ENCODE results near the gene IDH1. TPM values are rescaled to one million over a fixed set of nuclear protein-coding genes. Genes with fewer than 3 reads are reported as not detected.
"Not testable (repeated sequence)": the region's sequence is repeated elsewhere in the genome, so short reads cannot be mapped to it uniquely, and the experiment has no call there.

Gene IDH1
- total RNA-seq, 2 donors from 2014 or later, result 40.9 to 41.0 TPM

GRCh38 chr2:208234786-208235185 is 20.1 kb downstream of the IDH1 start:
- DNase-seq (ENCODE audit: low spot score) (no peak), ATAC-seq (ENCODE audit: insufficient number of reproducible peaks, low FRiP score, low read depth) (no peak)
- no peak for TF ChIP-seq CTCF (IDR thresholded peaks at IDR 0.05)
- H3K27me3 ChIP-seq (replicated peaks; ENCODE audit: insufficient read depth), result no peaks in the 10 kb centered on the region
- no peak overlapping the region for H3K4me3 ChIP-seq
- H3K4me1 ChIP-seq (ENCODE audit: control insufficient read depth in 1 of 2, low read depth in 2 of 2), result no peaks in the 10 kb centered on the region
- no peak overlapping the region for H3K27ac ChIP-seq
- H3K9me3 ChIP-seq, result no peaks in the 10 kb centered on the region
- H3K36me3 ChIP-seq, result peaks cover 19% of the 10 kb centered on the region

DNA sequence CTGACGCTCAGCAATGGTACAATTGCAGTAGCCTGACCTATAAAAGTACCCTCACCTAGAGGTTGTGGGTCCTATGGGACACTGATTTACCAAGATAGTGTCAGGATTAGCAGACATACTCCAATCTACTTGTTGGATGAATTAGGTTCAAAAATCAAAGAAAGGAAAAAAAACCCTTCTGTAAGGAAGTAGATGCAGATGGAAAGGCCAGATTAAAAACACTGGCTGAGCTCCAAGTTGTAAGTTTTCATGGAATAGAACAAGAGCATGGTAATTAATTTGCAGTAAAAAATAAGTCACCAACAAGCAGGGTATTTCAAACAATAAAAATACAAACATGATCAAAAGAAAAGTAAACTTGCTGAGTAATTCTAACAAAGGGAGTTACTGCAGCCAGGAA is 26.4 kb downstream of the IDH1 start:
- H3K27ac ChIP-seq, result no peak overlapping the region
- no peak overlapping the region for H3K4me3 ChIP-seq
- no peaks in the 10 kb centered on the region for H3K4me1 ChIP-seq (ENCODE audit: control insufficient read depth in 1 of 2, low read depth in 2 of 2)
- no peak for TF ChIP-seq CTCF (IDR thresholded peaks at IDR 0.05)
- H3K36me3 ChIP-seq, result no peaks in the 10 kb centered on the region
- H3K9me3 ChIP-seq, result no peaks in the 10 kb centered on the region
- DNase-seq (ENCODE audit: low spot score) (no peak), ATAC-seq (ENCODE audit: insufficient number of reproducible peaks, low FRiP score, low read depth) (no peak)
- H3K27me3 ChIP-seq (replicated peaks; ENCODE audit: insufficient read depth), result no peaks in the 10 kb centered on the region

GRCh38 chr2:208227581-208228232 is 27.2 kb downstream of the IDH1 start:
- H3K4me3 ChIP-seq, result no peak overlapping the region
- no peaks in the 10 kb centered on the region for H3K36me3 ChIP-seq
- no peak overlapping the region for H3K27ac ChIP-seq
- ATAC-seq (ENCODE audit: insufficient number of reproducible peaks, low FRiP score, low read depth) (no peak), DNase-seq (ENCODE audit: low spot score) (no peak)
- no peaks in the 10 kb centered on the region for H3K27me3 ChIP-seq (replicated peaks; ENCODE audit: insufficient read depth)
- H3K4me1 ChIP-seq (ENCODE audit: control insufficient read depth in 1 of 2, low read depth in 2 of 2), result no peaks in the 10 kb centered on the region
- H3K9me3 ChIP-seq, result no peaks in the 10 kb centered on the region
- TF ChIP-seq CTCF (IDR thresholded peaks at IDR 0.05), result no peak

DNA sequence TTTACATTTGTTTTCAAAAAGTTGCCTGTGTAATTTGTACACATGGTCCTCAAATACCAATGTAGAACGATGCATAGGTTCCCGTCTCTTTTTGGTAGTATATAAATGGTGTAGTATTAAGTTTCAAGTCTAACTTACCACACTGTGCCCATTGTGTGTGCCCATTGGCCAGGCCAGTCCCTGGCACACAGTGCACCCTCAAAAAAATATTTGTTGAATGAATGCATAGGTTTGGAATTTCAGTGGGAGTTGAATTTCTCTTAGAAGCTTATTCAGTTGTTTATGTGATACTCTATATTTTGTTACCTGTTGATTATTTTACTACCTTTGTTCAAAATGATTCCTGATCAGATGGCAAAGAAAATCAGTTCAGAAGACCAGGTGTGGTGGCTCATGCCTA is 30.1 kb downstream of the IDH1 start:
- no peaks in the 10 kb centered on the region for H3K27me3 ChIP-seq (replicated peaks; ENCODE audit: insufficient read depth)
- no peak for ATAC-seq (ENCODE audit: insufficient number of reproducible peaks, low FRiP score, low read depth)
- H3K9me3 ChIP-seq, result no peaks in the 10 kb centered on the region
- no peak for DNase-seq (ENCODE audit: low spot score)
- no peak overlapping the region for H3K4me3 ChIP-seq
- no peaks in the 10 kb centered on the region for H3K4me1 ChIP-seq (ENCODE audit: control insufficient read depth in 1 of 2, low read depth in 2 of 2)
- TF ChIP-seq CTCF (IDR thresholded peaks at IDR 0.05), result no peak
- H3K27ac ChIP-seq, result no peak overlapping the region
- no peaks in the 10 kb centered on the region for H3K36me3 ChIP-seq

DNA sequence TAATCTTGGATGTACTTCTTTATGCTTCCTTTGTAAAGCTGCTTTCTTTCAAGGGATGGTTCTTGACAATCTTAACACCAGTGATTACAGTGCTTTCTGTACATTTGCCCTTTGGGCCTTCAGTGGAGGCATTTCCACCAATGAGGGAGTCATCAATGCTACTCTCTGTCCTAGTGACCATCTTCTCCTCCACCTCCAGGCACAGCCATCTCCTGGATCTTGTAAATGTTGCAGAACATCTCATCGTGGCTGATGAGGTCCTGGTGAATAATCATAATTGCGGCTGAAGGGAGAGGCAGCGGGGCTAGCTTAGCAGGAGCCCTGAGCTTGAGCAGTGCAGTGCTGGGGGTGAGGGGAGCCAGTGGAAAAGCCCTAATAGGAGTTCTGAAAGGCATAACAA is 32.5 kb downstream of the IDH1 start:
- H3K36me3 ChIP-seq, result no peaks in the 10 kb centered on the region
- H3K27ac ChIP-seq, result no peak overlapping the region
- TF ChIP-seq CTCF (IDR thresholded peaks at IDR 0.05), result no peak
- ATAC-seq (ENCODE audit: insufficient number of reproducible peaks, low FRiP score, low read depth) (no peak), DNase-seq (ENCODE audit: low spot score) (no peak)
- H3K27me3 ChIP-seq (replicated peaks; ENCODE audit: insufficient read depth), result no peaks in the 10 kb centered on the region
- H3K4me3 ChIP-seq, result no peak overlapping the region
- no peaks in the 10 kb centered on the region for H3K4me1 ChIP-seq (ENCODE audit: control insufficient read depth in 1 of 2, low read depth in 2 of 2)
- no peaks in the 10 kb centered on the region for H3K9me3 ChIP-seq

DNA sequence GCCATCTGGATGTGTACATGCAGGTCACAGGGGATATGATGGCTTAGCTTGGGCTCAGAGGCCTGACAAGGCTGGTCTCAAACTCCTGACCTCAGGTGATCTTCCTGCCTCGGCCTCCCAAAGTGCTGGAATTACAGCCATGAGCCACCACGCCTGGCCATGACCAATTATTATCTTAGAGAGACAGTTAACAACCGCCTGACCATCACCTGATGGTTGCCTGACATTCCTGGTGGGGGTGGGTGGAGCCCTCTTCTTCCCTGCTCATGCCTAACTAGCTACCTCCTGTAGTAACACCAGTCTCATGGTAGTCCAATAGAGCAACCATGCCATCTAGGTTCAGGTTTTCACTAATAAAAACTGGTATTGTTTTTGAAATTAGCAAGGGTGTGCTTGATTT is 33.0 kb downstream of the IDH1 start:
- DNase-seq (ENCODE audit: low spot score); H3K27me3 ChIP-seq (replicated peaks; ENCODE audit: insufficient read depth); H3K36me3 ChIP-seq; ATAC-seq (ENCODE audit: insufficient number of reproducible peaks, low FRiP score, low read depth); H3K27ac ChIP-seq; H3K4me3 ChIP-seq; H3K9me3 ChIP-seq; H3K4me1 ChIP-seq (ENCODE audit: control insufficient read depth in 1 of 2, low read depth in 2 of 2): not testable (repeated sequence)

All from thoracic aorta (tissue), 2 donors.